K562 (cell line): Measurements from ENCODE around the gene EPPIN. TPM values are rescaled to one million over a fixed set of nuclear protein-coding genes. Genes with fewer than 3 reads are reported as not detected.

Experiments
- ATAC-seq: fragments of 200-7000 bp; cut with Tn5 transposase; 3 replicates; pipeline ENCODE4 v1.9.1; 2020; ENCODE audit warnings: moderate library complexity
- BruUV-seq: library from RNA; stranded (reverse); fragments of 400-500 nt; replicated peaks from 2 replicates; lab custom pipeline; 2021; lab: Mats Ljungman, UMichigan
- CTCF ChIA-PET: fragments of 300-600 bp; formaldehyde crosslinking; extraction: SDS; loops from one replicate; lab custom pipeline; 2021; ENCODE audit warnings: low intra/inter-chr PET ratio; lab: Yijun Ruan, JAX
- POLR2A ChIA-PET: fragments of 300-600, 350-650 bp; sonication (Branson Sonifier 250); formaldehyde crosslinking; extraction: SDS; loops from one replicate; lab custom pipeline; 2021; ENCODE audit warnings: antibody characterized with exemption, inconsistent platforms; lab: Yijun Ruan, JAX
- DNase-seq, 4 experiments: peaks; one replicate each; pipeline versions ENCODE4 v3.0.0 to v3.0.0-alpha.2; 2011 to 2018; ENCODE audit warnings: low spot score in 3 of 4, mixed read lengths in 3 of 4; ENCODE audit errors: extremely low read depth in 1 of 4
- FAIRE-seq: peaks from 2 replicates; lab custom pipeline; 2011; peaks lifted over from hg19 to GRCh38; lab: Jason Lieb, UNC
- H2AFZ ChIP-seq: 2 replicates; pipeline ENCODE4 v1.6.0; 2011; ENCODE audit warnings: low read depth, low read length, control low read depth, inconsistent platforms
- H3K27ac ChIP-seq: fragments of 200-600 bp; 3 replicates; pipeline ENCODE4 v1.8.0; 2011; ENCODE audit warnings: low read depth, mild to moderate bottlenecking, control low read depth, inconsistent platforms, low read length, moderate library complexity, mixed read lengths; ENCODE audit errors: extremely low read depth
- H3K27me3 ChIP-seq, 2 experiments: fragments of 300-600 bp in 1 of 2; 2 replicates in 1 of 2; 3 replicates in 1 of 2; pipeline versions ENCODE4 v1.6.0 to v1.8.0; 2011; ENCODE audit warnings: inconsistent platforms in 2 of 2, low read length in 2 of 2, mild to moderate bottlenecking in 1 of 2, mixed read lengths in 1 of 2, moderate library complexity in 1 of 2; ENCODE audit not compliant: control insufficient read depth in 2 of 2, insufficient read depth in 2 of 2
- H3K36me3 ChIP-seq: fragments of 300-600 bp; 3 replicates; pipeline ENCODE4 v1.8.0; 2011; ENCODE audit warnings: mild to moderate bottlenecking, low read length, inconsistent platforms; ENCODE audit not compliant: control insufficient read depth, insufficient read depth
- H3K4me1 ChIP-seq, 2 experiments: fragments of 200-600 bp in 1 of 2; replicated peaks in 1 of 2; 2 replicates in 1 of 2; 3 replicates in 1 of 2; pipeline versions ENCODE4 v1.5.1 to v1.8.0; 2011; ENCODE audit warnings: inconsistent platforms in 2 of 2, low read length in 2 of 2, mild to moderate bottlenecking in 1 of 2, mixed read lengths in 1 of 2, moderate library complexity in 1 of 2; ENCODE audit not compliant: control insufficient read depth in 2 of 2, insufficient read depth in 2 of 2
- H3K4me2 ChIP-seq: 2 replicates; pipeline ENCODE4 v1.6.1; 2011; ENCODE audit warnings: low read length, control low read depth, inconsistent platforms, mixed read lengths; ENCODE audit not compliant: insufficient read depth
- H3K4me3 ChIP-seq: fragments of 200-600 bp; sonication (generic), shearing (Covaris generic); 2 replicates; pipeline ENCODE4 v1.5.1; 2016; ENCODE audit warnings: control low read depth, inconsistent platforms
- H3K79me2 ChIP-seq: fragments of 200-600 bp; 3 replicates; pipeline ENCODE4 v1.8.0; 2011; ENCODE audit warnings: low read length, inconsistent platforms; ENCODE audit not compliant: control insufficient read depth, insufficient read depth
- H3K9ac ChIP-seq, 2 experiments: 2 replicates each; pipeline versions ENCODE4 v1.6.0 to v1.6.1; 2011; ENCODE audit warnings: low read depth in 2 of 2, low read length in 2 of 2, control low read depth in 1 of 2, inconsistent platforms in 1 of 2, mild to moderate bottlenecking in 1 of 2, mixed read lengths in 1 of 2; ENCODE audit not compliant: insufficient read depth in 1 of 2
- H3K9me1 ChIP-seq: one replicate; pipeline ENCODE4 v1.6.0; 2011; ENCODE audit warnings: inconsistent platforms, mild to moderate bottlenecking, low read length, moderate library complexity; ENCODE audit not compliant: control insufficient read depth, insufficient read depth
- H3K9me3 ChIP-seq: replicated peaks from 2 replicates; pipeline ENCODE4 v1.5.1; 2011; ENCODE audit warnings: low read depth, low read length, inconsistent platforms; ENCODE audit not compliant: control insufficient read depth, insufficient read depth
- H4K20me1 ChIP-seq: replicated peaks from 2 replicates; pipeline ENCODE4 v1.6.1; 2011; ENCODE audit warnings: low read length, inconsistent platforms, mixed read lengths; ENCODE audit not compliant: control insufficient read depth, insufficient read depth
- ARID2 ChIP-seq: fragments of 450-650 bp; IDR thresholded peaks from 2 replicates; pipeline ENCODE4 v1.6.1; 2017; ENCODE audit warnings: antibody characterized with exemption, mild to moderate bottlenecking
- LEF1 ChIP-seq: fragments of 450-650 bp; IDR thresholded peaks from 2 replicates; pipeline ENCODE4 v1.6.1; 2016; ENCODE audit warnings: mild to moderate bottlenecking
- PYGO2 ChIP-seq: fragments of 450-650 bp; IDR thresholded peaks from 2 replicates; pipeline ENCODE4 v1.6.1; 2016; ENCODE audit warnings: mild to moderate bottlenecking, missing genetic modification characterization, moderate library complexity, missing compliant biosample characterization
- SRSF1 ChIP-seq: fragments of 200-400 bp; formaldehyde crosslinking; IDR thresholded peaks from 2 replicates; pipeline ENCODE4 v1.6.1; 2017; ENCODE audit warnings: mild to moderate bottlenecking, low read depth, low read length, moderate library complexity
- ZNF197 ChIP-seq: fragments of 200-800 bp; sonication (Bioruptor generic); IDR thresholded peaks from 2 replicates; pipeline ENCODE4 v1.6.1; 2016; ENCODE audit warnings: low read depth, missing genetic modification characterization, missing compliant biosample characterization
- ZNF668 ChIP-seq: fragments of 250-450 bp; sonication (Bioruptor Pico); IDR thresholded peaks from 2 replicates; pipeline ENCODE4 v1.8.0; 2022; ENCODE audit warnings: mild to moderate bottlenecking, inconsistent platforms
- WGBS: fragments of 100-300 bp; shearing (Covaris generic); methylation state at CpG from one replicate; pipeline ENCODE4 v1.1.6; 2016; ENCODE audit warnings: low coverage, mixed read lengths; ENCODE audit not compliant: insufficient coverage; ENCODE audit errors: missing lambda C conversion rate; 5-methylcytosine and 5-hydroxymethylcytosine counted together
- in situ Hi-C: fragments of 300-500 bp; cut with MboI; formaldehyde crosslinking; loops from 4 replicates; pipeline ENCODE4 v1.15.0; 2018; ENCODE audit warnings: inconsistent platforms, mixed read lengths
- intact Hi-C: fragments of 100-400 bp; cut with micrococcal nuclease; formaldehyde crosslinking; loops from 2 replicates; pipeline ENCODE4 v1.14.2; 2022
- polyA plus RNA-seq, 8 experiments: library from polyadenylated mRNA; depleted of rRNA in 4 of 8; stranded (reverse) in 5 of 8; unstranded in 3 of 8; fragments of >200 nt; fragmentation: Nextera tagmentation in 2 of 8; fragmentation: Illumina TruSeq in 1 of 8; extraction: Ambion mirVana in 2 of 8; extraction: Trizol in 1 of 8; gene quantifications; 2 replicates each; pipeline versions ENCODE4 v1.2.1 to v1.2.3, GENCODE V29; 2011 to 2014; ENCODE audit warnings: inconsistent platforms in 1 of 8, missing spikeins in 1 of 8
- total RNA-seq, 7 experiments: library from RNA; depleted of rRNA in 6 of 7; stranded (reverse); fragments of >200 nt in 6 of 7; fragmentation: Illumina TruSeq in 2 of 7; extraction: Trizol in 2 of 7; gene quantifications; 2 replicates each; pipeline versions ENCODE4 v1.2.1 to v1.2.3, GENCODE V29; 2011 to 2021; ENCODE audit warnings: low replicate concordance in 1 of 7

Gene EPPIN
- total and polyA plus RNA-seq, 9 of the 15 experiments (the other 6 are each of a cell fraction or from before 2014, with no cell fraction given): not detected

- FAIRE-seq: no peak
- DNase-seq: no peak
- Histone ChIP-seq H3K9me1 (no peaks in the 10 kb centered on the region), H3K27me3 (no peaks in the 10 kb centered on the region), H3K4me1 (no peaks in the 10 kb centered on the region), H3K36me3 (no peaks in the 10 kb centered on the region), H3K9me3 (no peaks in the 10 kb centered on the region), H4K20me1 (no peaks in the 10 kb centered on the region), H3K27ac (no peak overlapping the region), H2AFZ (no peak overlapping the region), H3K4me3 (no peak overlapping the region), H3K79me2 (no peaks in the 10 kb centered on the region), H3K4me2 (no peak overlapping the region)
- POLR2A ChIA-PET: no interaction called here
- CTCF ChIA-PET: interaction anchor here (3.5 kb wide), 1 partner anchor 178 kb away, joined by 29 read pairs; no protein-coding TSS in a partner anchor
- in situ Hi-C loops: no loop called here
- intact Hi-C loops: no loop called here
- WGBS: 4% methylated on average over 1 of the region's 1 CpG
- TF ChIP-seq ARID2 (no peak), LEF1 (no peak), SRSF1 (no peak), PYGO2 (no peak), ZNF668 (CRISPR knock-in tag) (no peak), ZNF197 (CRISPR knock-in tag) (no peak)
- TF ChIP-seq, all 486 proteins: peak for 0
- BruUV-seq: no TSS peak
- H3K9ac ChIP-seq: no peak overlapping the region
- no peak for ATAC-seq
Measured at GRCh38 chr20:45593498-45593897, 46.3 kb upstream of the EPPIN start.
